Panc1 (cell line): ENCODE data around the gene TM9SF4. TPM values are rescaled to one million over a fixed set of nuclear protein-coding genes. Genes with fewer than 3 reads are reported as not detected.

Experiments
- ATAC-seq: fragments of 200-7000 bp; cut with Tn5 transposase; 2 replicates; pipeline ENCODE4 v1.9.1; 2020; ENCODE audit warnings: mild to moderate bottlenecking, moderate library complexity
- BruUV-seq: library from RNA; stranded (reverse); fragments of 400-500 nt; replicated peaks from 2 replicates; lab custom pipeline; 2021; lab: Mats Ljungman, UMichigan
- CTCF ChIA-PET: fragments of 300-600 bp; sonication (Branson Sonifier 250); formaldehyde crosslinking; loops from one replicate; lab custom pipeline; 2022; ENCODE audit warnings: antibody characterized with exemption; lab: Charles Lee
- POLR2A ChIA-PET: fragments of 300-600 bp; sonication (Branson Sonifier 250); formaldehyde crosslinking; loops from one replicate; lab custom pipeline; 2022; ENCODE audit warnings: antibody characterized with exemption; lab: Charles Lee
- DNase-seq: peaks from one replicate; pipeline ENCODE4 v3.0.0-alpha.2; 2010; ENCODE audit warnings: low read depth, low spot score
- H3K27ac ChIP-seq: 2 replicates; pipeline ENCODE4 v1.5.1; 2011; ENCODE audit warnings: mild to moderate bottlenecking, low read length, inconsistent platforms
- H3K27me3 ChIP-seq: fragments of 200-500 bp; sonication (Bioruptor generic); 2 replicates; pipeline ENCODE4 v1.6.0; 2014; ENCODE audit warnings: low read length, inconsistent platforms; ENCODE audit not compliant: control insufficient read depth, insufficient read depth
- H3K36me3 ChIP-seq: fragments of 200-500 bp; sonication (Bioruptor generic); 2 replicates; pipeline ENCODE4 v1.5.1; 2014; ENCODE audit warnings: inconsistent platforms, mild to moderate bottlenecking, low read length, moderate library complexity; ENCODE audit not compliant: control insufficient read depth, insufficient read depth
- H3K4me1 ChIP-seq: 2 replicates; pipeline ENCODE4 v1.5.1; 2011; ENCODE audit warnings: inconsistent platforms, mild to moderate bottlenecking, low read length, moderate library complexity; ENCODE audit not compliant: control insufficient read depth, insufficient read depth
- H3K4me3 ChIP-seq, 2 experiments: 2 replicates each; pipeline ENCODE4 v1.5.1; 2011 to 2012; ENCODE audit warnings: low read depth in 2 of 2, low read length in 2 of 2, mild to moderate bottlenecking in 2 of 2, inconsistent platforms in 1 of 2, moderate library complexity in 1 of 2
- H3K9me3 ChIP-seq: fragments of 200-500 bp; sonication (Bioruptor generic); 2 replicates; pipeline ENCODE4 v1.5.1; 2014; ENCODE audit warnings: low read depth, mild to moderate bottlenecking, inconsistent platforms, low read length, moderate library complexity; ENCODE audit not compliant: control insufficient read depth, insufficient read depth
- POLR2AphosphoS5 ChIP-seq: IDR thresholded peaks from 2 replicates; pipeline ENCODE4 v1.6.1; 2012; ENCODE audit warnings: mild to moderate bottlenecking, low read depth, low read length, moderate library complexity
- REST ChIP-seq, 2 experiments: IDR thresholded peaks; 2 replicates each; pipeline ENCODE4 v1.6.1; 2011 to 2012; ENCODE audit warnings: low read depth in 2 of 2, control low read depth in 1 of 2, low read length in 1 of 2, mild to moderate bottlenecking in 1 of 2, moderate library complexity in 1 of 2; ENCODE audit not compliant: insufficient read depth in 1 of 2
- SIN3A ChIP-seq: IDR thresholded peaks from 2 replicates; pipeline ENCODE4 v1.6.1; 2012; ENCODE audit warnings: low read depth, mild to moderate bottlenecking, low read length, moderate library complexity, borderline replicate concordance; ENCODE audit not compliant: insufficient read depth
- TCF7L2 ChIP-seq: IDR thresholded peaks from 2 replicates; pipeline ENCODE4 v1.6.1; 2011; ENCODE audit warnings: mild to moderate bottlenecking, low read depth, low read length, inconsistent platforms
- in situ Hi-C: cut with HindIII; loops from 2 replicates; pipeline ENCODE4 v1.10.0; 2016; ENCODE audit warnings: low sequenced_read_pairs, low pct_unique_long_range_greater_than_20kb
- intact Hi-C: fragments of 100-400 bp; cut with micrococcal nuclease; formaldehyde crosslinking; loops from one replicate; pipeline ENCODE4 v1.10.0; 2022; ENCODE audit not compliant: unreplicated experiment
- total RNA-seq: library from RNA; stranded (reverse); gene quantifications from one replicate; pipeline ENCODE4 v1.2.1, GENCODE V29; 2021; ENCODE audit not compliant: unreplicated experiment
- TF ChIP-seq, protein P1 (sequence below): fragments of 450-650 bp; IDR thresholded peaks from 2 replicates; pipeline ENCODE4 v1.5.1; 2017; ENCODE audit warnings: mild to moderate bottlenecking

TM9SF4 gene
- total RNA-seq, 1 experiment from 2014 or later, result 180 TPM

DNA sequence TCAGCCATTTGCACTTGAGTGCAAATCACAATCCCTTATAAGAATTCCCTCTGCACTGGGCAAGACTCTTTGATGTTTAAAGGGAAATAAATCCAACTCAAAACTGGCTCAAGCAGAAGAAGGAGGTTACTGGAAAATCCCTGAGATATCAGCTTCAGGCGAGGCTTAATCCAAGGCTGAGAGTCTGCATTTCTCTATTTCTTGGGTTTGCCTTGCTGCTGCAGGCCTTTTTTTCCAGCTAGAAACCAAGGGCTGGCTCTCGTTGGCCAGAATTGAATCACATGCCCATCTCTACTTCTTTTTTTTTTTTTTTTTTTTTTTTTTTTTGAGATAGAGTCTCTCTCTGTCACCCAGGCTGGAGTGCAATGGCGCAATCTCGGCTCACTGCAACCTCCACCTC, 45.8 kb upstream of the TM9SF4 start:
- in situ Hi-C loops, result no loop called here
- Histone ChIP-seq H3K4me3 (no peak overlapping the region), H3K27me3 (peaks cover 9% of the 10 kb centered on the region; the same call in 1 of the 2 replicates), H3K4me1 (no peaks in the 10 kb centered on the region), H3K9me3 (no peaks in the 10 kb centered on the region), H3K27ac (no peak overlapping the region), H3K36me3 (no peaks in the 10 kb centered on the region)
- DNase-seq (no peak), ATAC-seq (no peak)
- ChIA-PET CTCF (interaction anchor here (0.7 kb wide), 2 partner anchors 23 to 265 kb away, joined by 10 read pairs; no protein-coding TSS in a partner anchor), POLR2A (no interaction called here)
- intact Hi-C loops, result no loop called here
- no TSS peak for BruUV-seq
- TF ChIP-seq TCF7L2 (no peak), REST (IDR thresholded peaks at IDR 0.05; ENCODE audit: insufficient read depth in 1 of 2, low read depth in 2 of 2, low read length in 1 of 2) (no peak)

DNA sequence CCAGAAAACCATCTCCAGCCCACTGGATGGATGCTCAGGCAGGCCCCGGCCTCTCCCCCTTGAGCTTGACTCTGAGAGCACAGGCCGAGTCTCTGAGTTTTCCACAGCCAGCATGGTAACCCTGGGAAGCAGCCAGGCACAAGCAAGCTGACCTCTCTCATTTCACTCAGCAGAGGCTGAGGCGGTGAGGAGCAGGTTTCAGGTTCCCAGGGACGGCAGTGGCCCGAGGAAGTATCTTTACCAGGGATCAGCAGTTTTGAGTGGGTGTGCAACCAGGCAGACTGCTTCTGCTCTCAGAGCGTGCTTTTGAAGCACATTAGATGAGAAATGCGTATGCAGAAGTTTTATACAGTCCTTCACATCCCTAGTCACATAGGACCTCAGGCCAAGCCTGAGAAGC, 44.8 kb upstream of the TM9SF4 start:
- H3K4me3 ChIP-seq, result no peak overlapping the region
- intact Hi-C loops (no loop called here), in situ Hi-C loops (no loop called here)
- DNase-seq, result no peak
- CTCF ChIA-PET, result no interaction called here
- no peaks in the 10 kb centered on the region for H3K4me1 ChIP-seq
- BruUV-seq, result no TSS peak
- no peak for ATAC-seq
- H3K36me3 ChIP-seq, result no peaks in the 10 kb centered on the region
- no peak for TF ChIP-seq SIN3A
- no peak for TF ChIP-seq POLR2AphosphoS5
- TF ChIP-seq REST (IDR thresholded peaks at IDR 0.05; ENCODE audit: insufficient read depth in 1 of 2, low read depth in 2 of 2, low read length in 1 of 2), result no peak
- TF ChIP-seq, protein P1, sequence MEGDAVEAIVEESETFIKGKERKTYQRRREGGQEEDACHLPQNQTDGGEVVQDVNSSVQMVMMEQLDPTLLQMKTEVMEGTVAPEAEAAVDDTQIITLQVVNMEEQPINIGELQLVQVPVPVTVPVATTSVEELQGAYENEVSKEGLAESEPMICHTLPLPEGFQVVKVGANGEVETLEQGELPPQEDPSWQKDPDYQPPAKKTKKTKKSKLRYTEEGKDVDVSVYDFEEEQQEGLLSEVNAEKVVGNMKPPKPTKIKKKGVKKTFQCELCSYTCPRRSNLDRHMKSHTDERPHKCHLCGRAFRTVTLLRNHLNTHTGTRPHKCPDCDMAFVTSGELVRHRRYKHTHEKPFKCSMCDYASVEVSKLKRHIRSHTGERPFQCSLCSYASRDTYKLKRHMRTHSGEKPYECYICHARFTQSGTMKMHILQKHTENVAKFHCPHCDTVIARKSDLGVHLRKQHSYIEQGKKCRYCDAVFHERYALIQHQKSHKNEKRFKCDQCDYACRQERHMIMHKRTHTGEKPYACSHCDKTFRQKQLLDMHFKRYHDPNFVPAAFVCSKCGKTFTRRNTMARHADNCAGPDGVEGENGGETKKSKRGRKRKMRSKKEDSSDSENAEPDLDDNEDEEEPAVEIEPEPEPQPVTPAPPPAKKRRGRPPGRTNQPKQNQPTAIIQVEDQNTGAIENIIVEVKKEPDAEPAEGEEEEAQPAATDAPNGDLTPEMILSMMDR, result no peak
- no peak for TF ChIP-seq TCF7L2
- no peak overlapping the region for H3K27ac ChIP-seq
- H3K9me3 ChIP-seq, result no peaks in the 10 kb centered on the region
- POLR2A ChIA-PET, result no interaction called here
- peaks cover 7% of the 10 kb centered on the region; the same call in 1 of the 2 replicates for H3K27me3 ChIP-seq
